ENCODE measurements around the gene SEZ6.

- TF ChIP-seq POLR2A (IDR thresholded peaks at IDR 0.05) (no peak), CTCF (IDR thresholded peaks at IDR 0.05) (no peak)
These were observed 46.9 kb downstream of the SEZ6 start for GRCh38 chr17:28958820-28959455.

Data from heart left ventricle (tissue), 13 donors.